ELF-1 (cell line): ENCODE data around the gene C3AR1.
"Not testable (repeated sequence)": the region's sequence is repeated elsewhere in the genome, so short reads cannot be mapped to it uniquely, and the experiment has no call there.

Experiments
- DNase-seq: peaks from one replicate; pipeline ENCODE4 v3.0.0-alpha.2; 2016; ENCODE audit warnings: low read depth, low spot score

The C3AR1 gene

DNA sequence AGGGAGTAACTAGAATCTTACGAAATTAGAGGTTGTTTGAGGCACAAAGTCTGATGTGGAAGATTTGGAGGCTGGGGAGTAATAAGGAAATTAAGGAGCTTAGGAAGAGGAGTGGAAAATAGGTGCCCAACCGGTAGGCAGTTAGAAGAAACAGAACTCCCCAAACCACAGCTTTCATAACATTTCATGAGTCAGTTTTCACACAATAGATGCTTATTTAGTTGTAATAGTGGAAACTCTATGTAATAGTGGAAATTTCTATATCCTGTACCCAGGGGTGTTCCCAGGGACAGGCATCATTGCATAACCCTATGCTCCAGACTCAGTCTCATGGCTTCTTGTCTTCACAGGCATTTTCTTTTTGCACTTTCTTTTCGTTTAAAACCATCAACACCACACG, 8.3 kb downstream of the C3AR1 start:
- no peak for DNase-seq

DNA sequence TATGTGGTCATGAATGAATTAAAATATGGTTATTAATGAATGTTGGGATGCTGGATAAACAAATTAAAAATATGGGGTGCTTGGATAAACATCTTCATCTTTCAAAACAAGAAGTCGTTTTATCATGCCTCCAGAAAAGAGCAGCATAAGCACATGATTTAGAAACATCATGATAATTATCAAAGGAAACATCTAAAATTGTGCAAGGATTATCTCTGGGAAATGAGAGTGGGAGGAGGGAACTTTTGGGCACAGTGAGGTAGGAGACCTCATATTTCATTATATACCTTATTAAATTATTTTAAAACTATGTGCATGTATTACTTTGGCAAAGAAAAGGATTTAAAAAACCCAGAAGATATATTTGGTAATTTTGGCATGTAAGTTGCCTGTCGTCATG, 8.9 kb downstream of the C3AR1 start:
- DNase-seq: no peak

DNA sequence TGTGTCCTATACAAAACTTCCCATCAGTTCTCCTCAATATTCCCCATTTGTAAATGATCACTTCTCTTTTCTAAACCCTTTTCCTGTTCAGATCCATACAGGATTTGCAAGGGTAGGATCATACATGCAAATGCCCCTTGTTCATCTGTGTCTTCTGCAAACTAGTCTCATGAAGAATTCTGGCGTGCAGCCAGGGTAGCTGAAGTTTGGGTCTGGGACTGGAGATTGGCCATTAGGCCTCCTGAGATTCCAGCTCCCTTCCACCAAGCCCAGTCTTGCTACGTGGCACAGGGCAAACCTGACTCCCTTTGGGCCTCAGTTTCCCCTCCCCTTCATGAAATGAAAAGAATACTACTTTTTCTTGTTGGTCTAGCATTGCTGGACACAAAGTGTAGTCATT, 11.3 kb downstream of the C3AR1 start:
- DNase-seq: no peak

DNA sequence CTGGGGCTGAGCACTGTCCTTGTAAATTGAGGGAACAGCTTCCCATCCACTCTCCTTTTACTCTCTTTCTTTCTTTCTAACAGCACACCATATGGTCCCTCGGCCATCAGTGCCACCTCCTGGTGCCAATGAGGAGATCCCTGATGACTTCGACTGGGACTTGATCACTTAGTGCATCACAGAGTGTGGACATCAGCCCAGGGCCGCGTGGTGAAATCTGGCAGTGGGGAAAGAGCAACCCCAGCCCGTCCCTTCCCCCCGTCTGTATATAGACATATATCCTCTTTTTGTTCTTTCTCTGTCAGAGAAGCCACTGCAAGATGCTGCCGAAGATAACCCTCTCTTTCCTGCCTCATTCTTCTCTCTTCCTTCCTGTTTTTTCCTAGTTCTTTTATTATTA, 13.5 kb downstream of the C3AR1 start:
- DNase-seq: no peak

DNA sequence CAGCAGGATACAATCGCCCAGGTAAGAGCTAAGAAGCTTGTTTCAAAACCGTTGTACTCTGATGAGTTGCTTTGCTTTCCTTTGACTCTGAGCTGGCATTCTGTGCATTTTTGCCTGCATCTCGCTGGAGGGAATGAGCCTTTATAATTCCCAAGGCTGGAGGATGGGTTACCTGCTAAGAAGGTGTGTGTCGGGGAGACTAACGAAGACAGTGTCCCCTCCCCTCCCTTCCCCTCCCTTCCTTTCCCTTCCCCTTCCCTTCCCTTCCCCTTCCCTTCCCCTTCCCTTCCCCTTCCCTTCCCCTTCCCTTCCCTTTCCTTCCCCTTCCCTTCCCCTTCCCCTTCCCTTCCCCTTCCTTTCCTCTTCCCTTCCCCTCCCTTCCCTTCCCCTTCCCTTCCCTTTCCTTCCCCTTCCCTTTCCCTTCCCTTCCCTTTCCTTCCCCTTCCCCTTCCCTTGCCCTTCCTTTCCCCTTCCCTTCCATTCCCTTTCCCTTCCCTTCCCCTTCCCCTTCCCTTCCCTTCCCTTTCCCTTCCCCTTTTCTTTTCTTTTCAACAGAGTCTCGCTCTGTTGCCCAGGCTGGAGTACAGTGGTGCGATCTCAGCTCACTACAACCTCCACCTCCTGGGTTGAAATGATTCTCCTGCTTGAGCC, 15.4 kb downstream of the C3AR1 start:
- no peak for DNase-seq

DNA sequence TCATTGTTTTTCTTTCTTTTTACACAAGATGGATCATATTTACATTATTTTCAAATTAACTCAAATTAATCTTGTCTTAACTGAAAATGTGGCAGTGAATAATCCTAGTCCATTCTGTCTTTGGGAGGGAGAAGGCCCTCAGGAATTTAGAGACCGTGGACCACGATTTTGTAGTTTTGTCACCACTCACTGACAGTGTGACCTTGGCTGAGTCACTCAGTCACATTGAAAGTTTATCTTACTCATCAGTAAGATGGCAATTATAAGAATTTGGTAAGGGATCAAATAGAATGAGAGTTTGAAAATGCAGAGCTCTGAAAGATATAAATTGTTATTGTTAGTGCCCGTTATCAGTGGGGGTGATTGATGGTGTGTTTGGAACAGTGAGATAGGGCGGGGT, 17.3 kb downstream of the C3AR1 start:
- DNase-seq: no peak

DNA sequence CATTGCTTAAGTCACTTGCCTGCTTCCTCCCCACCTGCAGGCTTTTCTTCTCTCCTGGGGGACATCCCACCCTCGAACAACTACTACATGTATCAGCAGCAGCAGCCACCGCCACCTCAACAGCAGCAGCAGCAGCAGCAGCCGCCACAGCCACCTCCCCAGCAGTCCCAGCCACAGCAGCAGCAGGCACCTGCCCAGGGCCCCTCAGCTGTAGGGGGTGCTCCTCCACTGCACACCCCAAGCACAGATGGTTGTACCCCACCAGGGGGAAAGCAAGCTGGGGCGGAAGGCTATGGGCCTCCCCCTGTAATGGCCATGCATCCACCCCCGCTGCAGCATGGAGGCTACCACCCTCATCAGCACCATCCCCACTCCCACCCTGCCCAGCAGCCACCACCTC, 18.3 kb downstream of the C3AR1 start:
- no peak for DNase-seq

DNA sequence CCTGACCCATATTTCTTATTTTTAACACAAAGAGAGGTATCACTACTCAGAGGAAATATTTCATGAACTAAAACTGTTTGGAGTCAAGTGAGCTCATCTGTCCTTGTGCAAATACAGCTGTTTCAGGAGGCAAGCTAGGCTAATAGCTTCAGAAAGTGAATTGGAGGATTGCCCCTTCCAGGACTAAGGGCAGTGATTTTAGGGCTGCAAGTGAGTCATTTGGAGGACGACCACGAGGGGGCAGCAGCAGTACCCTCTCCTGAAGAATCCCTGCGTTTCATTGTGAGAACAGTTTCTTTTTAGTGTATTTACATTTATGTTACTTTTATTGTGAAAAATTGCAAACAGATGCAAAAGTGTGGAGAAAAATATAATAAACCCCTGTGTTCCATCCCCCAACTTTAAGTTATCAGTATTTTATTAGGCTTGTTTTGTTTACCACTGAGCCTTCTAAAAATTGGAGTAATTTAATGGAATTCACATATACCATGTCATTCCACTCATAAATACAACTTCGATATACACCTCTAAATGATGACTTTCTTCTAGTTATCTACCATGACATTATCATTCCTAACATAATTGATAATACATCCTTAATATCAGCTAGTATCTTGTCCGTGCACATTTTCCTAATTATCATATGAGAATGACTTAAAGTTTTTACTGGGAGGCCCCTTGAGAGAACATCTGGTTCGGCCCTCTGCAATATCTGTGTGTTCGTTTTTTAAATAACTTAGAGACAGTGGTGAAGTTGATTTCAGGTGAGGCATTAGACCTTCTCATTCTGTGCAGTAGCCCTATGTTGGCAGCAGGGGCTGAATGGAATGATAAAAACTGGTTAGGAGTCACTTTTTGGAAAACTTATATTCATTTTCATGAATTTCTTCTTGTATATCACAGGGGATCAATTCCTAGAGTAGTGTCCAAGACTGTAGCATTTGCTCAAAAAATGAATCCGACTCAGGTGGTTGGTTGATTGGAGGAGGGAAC, 19.9 kb downstream of the C3AR1 start:
- peak; percentile 84 for DNase-seq

DNA sequence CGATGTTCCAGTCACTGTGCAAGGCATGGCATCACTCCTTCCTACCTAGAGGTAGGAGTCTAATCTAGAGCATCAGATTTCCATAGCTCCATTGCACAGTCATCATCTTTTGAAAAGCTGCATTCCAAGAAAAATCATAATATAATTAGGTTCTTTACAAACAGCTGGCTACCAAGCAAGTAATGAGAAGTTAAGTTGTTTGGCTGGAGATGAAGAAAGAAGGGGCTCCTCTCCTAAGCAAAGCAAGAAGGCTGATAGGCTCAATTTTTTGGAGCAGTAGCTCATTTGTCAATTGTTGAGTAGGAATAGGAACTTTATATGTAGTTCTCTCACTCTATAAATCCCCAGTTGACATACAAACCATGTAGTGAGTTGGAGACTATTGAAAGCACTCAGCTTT, 25.4 kb downstream of the C3AR1 start:
- no peak for DNase-seq

DNA sequence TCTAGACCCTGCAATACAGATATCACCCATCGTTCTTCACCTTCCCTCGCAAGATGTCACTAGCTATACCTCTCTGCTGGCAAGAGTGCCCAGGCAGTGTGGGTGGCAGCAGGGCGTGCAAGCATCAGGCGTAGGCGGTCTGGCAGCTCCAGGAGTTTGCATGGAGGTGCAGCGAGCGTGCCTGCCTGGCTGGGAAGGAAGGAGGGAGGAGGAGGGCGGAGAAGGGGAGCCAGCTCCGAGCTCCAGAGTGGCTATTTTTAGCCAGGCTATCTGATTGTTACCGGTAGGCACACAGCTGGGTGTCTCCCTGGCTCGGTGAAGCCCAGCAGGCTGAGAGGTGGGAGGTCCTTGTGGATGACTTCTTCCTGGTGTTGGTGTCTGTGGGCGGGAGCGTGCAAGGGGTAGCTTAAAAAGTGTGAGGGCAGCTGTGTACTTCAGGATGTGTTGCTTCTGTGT, 27.5 kb downstream of the C3AR1 start:
- peak; percentile 75 for DNase-seq

DNA sequence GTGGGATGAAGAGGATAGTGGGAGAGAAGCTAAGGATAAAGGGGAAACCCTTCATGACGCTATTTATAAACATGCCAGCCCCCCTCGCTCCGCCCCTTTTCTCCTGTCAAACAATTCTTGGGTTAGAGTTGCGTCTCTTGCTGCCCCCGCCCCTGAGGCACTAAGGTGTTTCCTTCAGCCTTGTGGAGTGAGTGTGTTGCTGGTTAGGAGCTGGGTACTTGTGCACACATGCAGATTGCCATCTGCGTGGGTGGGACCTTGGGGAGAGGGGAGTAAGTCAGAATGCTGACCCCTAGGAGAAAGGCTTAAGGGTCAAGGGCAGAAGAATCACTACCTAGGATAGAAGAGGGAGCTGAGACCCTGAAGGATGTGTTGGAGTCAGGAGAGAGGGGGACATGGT, 28.2 kb downstream of the C3AR1 start:
- DNase-seq: no peak

DNA sequence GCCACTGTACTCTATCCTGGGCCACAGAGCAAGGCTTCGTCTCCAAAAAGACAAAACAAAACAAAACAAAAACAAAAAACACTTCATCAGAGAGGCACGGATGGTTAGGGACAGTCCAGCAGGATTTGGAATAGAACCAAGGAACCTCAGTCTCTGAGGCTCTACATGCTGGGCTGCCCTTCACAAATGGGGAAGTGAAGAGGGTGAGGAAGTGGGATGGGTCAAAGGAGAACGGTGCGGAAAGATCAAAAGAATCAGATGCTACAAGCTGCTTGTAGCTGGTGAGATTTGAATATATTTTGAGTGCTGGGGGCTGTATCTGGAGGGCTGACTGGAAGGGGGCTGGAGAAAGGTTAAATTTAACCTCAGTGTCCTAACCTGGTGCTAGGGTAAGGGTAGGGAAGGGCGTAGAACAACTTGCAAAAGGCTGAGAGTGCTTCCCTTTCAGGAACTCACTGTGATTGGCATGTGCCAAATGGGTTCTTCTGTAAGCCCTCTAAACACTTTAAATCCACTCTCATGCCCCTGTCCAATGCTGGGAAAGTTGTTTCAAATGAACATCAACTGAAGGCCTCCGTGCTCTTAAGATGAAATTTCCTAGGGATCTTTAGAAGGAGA, 29.0 kb downstream of the C3AR1 start:
- DNase-seq: no peak

DNA sequence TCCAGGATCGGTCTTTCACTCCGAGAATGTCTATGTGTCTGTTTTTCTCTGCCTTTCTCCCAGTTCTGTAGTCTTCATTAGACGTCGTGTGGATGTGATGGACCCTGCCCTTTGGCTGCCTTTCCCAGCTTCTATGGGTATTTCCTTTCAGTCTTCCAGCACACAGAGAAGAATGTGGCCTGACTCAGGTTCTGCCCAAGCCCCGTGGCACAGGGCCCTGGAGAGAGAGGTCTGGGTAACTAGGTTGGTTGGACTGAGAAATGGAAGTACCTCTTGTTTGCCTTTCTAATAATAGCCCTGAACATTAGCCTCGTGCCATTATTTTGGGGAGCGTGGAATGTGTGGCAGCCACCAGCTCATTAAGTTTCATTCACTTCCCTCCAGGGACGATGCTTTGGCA, 29.8 kb downstream of the C3AR1 start:
- DNase-seq: no peak

DNA sequence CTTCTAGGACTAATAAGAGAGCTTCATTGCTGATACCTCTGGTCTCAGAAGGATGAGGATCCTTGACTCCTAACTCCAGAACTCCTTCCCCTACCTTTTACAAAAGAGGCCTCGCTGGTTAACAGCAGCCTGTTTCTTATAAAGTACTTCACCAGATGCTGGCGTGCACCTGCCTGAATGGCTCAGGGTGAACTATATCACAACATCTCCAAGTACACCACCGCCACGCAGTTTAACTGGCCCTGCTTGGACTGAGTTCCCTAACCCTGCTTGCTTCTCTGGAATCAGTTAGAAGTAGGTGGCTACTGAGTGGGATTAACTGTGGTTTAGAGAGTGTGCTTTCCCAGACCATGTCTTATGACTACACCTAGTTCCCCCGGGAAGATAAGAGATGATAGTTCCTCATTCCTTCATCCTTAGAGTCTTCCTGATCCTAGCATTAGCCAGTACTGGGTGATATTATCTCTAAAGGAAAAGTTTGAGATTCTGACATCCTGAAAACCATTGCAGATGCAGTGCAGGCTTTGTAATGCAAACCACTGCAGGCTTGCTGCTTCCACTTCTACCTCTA, 30.6 kb downstream of the C3AR1 start:
- peak; percentile 32 for DNase-seq

DNA sequence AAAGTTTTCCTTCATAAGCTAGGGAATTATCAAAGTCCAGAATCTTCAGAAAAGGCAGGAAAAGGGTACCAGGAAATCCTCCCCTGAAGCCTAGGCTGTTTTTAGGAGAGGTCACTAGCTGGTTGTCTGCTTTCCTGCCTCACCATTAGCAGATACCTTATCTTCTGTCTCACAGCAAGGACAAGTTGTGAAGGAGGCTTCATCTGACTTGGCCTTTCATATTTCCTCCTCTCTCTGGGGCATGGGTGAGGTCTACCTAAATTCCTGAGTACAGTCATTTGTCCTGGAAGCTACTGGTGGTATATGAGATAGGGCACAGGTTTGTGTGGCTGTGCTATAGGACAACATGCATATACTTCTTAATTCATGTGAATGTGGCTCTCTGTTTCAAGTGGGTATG, 31.4 kb downstream of the C3AR1 start:
- no peak for DNase-seq

DNA sequence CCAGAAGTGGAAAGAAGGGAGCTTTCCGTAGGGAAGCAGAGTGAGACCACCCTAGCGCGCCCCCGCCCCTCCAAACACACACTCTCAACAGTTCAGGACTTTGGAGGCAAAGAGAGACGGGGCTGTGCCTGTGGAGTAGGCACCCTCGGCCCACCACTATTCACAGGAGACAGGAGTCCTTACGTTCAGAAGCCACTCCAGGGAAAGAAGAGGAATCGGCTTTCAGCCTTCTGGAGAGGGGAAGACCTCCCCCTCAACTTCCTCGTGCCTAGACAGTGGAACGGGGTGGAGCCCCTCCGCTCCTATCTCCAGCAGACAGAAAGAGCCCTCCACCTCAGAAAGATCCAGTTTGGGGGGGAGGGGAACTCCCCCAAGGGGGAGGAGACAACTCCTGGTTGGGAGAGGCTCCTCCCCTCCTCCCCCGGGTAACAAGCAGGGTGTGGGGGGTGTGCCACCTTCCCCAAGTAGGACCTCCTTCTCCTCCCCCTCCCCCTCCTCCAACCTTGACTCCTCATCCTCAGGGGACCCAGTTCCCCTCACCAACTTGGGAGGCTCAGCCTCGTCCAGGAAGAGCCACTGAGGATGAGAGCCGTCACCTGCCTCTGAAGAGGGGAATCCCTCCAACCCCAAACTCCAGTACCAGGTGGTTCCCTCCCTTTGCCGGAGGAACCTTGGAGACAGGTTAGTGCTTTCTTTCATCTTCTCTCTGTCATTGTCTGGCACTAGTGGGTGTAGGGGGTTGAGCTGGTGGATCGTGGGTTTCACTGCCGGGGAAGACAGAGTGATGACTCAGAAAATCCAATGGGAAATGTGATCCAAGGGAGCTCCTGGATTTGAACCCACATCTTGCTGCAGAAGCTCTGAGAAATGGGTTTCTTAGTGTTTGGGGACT, 32.8 kb downstream of the C3AR1 start:
- peak; percentile 63 for DNase-seq

DNA sequence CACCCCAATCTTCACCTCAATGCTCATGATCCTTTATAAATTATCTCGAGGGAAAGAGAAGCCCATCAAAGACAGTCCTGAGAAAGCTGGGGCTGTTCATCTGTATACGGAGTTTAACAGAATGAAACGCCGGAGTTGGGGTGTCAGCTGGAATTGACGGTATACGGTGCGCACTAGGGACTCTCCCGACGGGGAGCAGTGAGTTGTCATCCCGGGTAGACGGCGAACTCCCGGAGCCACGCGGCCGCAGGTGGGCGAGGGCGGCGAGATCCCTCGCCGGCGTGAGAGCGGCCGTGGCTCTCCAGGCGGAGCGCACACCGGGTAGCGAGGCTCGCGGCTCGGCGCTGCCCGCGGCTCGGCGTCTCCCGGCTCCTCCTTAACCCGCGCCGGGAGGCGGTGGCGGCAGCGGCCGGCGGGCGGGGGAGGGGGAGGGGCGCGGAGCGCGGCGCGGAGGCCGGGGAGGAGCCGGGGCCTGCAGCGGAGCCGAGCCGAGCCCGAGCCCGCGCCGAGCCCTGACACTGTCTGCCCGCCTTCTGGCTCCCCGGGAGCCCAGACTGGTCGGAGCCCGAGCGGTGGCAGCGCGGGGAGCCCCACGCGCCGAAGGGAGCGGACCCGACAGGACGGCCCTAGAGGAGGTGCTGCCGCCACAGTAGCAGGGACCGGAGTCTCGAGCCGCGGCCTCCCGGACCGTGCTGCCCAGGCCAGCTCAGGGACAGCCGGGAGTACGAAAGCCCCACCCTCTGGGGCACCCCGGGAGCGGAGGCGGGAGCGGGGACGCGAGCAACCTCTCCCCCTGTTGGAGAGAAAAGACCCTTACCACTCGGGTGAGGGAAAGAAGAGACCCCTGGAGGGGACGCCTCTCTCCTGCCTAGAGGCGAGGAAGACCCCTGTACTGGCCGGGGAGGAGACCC, 33.7 kb downstream of the C3AR1 start, which contains the start of gene FOXJ2:
FOXJ2 (plus strand) TSS at position 475 of the 911 bp plus-strand sequence. CDS start 7,117 bp downstream, outside the sequence.
- peak; percentile 57 for DNase-seq

DNA sequence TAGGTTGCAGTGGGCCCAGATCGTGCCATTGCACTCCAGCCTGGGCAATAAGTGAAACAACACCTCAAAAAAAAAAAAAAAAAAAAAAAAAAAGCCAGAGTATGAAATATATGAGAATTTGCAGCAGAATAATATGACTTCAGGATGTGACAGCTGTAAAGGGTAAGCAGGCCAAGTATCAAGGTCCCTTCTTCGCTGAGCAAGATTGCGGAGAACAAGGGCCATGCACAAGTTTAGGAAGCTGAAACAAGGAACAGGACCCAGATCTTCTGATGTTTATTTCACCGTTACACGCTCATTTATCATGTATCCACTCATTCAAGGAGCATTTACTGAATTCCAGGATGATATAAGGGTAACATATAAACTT, 34.3 kb downstream of the C3AR1 start:
- no peak for DNase-seq

DNA sequence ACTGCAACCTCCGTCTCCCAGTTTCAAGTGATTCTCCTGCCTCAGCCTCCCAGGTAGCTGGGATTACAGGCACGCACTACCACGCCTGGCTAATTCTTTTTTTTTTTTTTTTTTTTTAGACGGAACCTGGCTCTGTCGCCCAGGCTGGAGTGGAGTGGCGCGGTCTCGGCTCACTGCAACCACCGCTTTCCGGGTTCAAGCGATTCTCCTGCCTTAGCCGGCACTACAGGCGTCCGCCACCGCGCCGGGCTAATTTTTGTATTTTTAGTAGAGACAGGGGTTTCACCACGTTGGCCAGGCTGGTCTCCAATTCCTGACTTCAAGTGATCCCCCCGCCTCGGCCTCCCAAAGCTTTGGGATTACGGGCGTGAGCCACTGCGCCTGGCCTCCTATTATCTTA, 35.1 kb downstream of the C3AR1 start:
- DNase-seq: not testable (repeated sequence)

DNA sequence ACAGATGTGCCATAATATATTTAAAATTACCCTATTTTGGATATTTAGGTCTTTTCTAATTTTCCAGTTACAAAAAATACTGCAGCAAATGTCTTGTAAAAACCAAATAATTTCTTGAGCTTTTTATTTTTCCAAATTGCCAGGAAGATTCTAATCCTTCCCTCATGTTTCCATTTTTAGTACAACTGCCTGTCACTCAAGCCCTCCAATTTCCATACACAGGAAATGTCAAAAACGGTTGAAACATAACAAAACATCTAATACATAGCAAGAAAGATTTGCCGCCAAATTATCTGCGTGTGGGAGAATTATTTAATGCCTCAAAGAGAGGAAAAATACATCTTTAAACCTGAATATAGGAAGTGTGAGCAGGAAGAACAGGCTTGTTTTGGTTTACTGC, 36.0 kb downstream of the C3AR1 start:
- no peak for DNase-seq
